Activated CD4-positive, alpha-beta T cell treated with anti-CD3 and anti-CD28 coated beads, Interleukin-10, Interleukin-2, amounts not matched to agents 100 ng/mL and 50 ng/mL, durations not matched to agents 16 hours and 8 hours (primary cell): ENCODE measurements around the gene VSTM1.
"Not testable (repeated sequence)": the region's sequence is repeated elsewhere in the genome, so short reads cannot be mapped to it uniquely, and the experiment has no call there.

Source experiments
- DNase-seq: peaks from one replicate; pipeline ENCODE4 v3.0.0-alpha.2; 2020

VSTM1 gene

GRCh38 chr19:54069470-54069869 is 5.8 kb upstream of the VSTM1 start:
- DNase-seq = no peak

- no peak for DNase-seq
Observed at GRCh38 chr19:54062643-54063042, 1.1 kb downstream of the VSTM1 start.

- no peak for DNase-seq
Observed at GRCh38 chr19:54047616-54048015, 16.1 kb downstream of the VSTM1 start.

GRCh38 chr19:54045771-54046170 is 17.9 kb downstream of the VSTM1 start:
- no peak for DNase-seq

GRCh38 chr19:54042989-54043388 is 20.7 kb downstream of the VSTM1 start:
- no peak for DNase-seq

GRCh38 chr19:54041969-54042606 is 21.6 kb downstream of the VSTM1 start:
- DNase-seq = no peak

- no peak for DNase-seq
Observed at GRCh38 chr19:54040003-54040402, 23.7 kb downstream of the VSTM1 start.

GRCh38 chr19:54036542-54036941 is 27.2 kb downstream of the VSTM1 start:
- not testable (repeated sequence) for DNase-seq

GRCh38 chr19:54035215-54036178 is 28.2 kb downstream of the VSTM1 start:
- no peak for DNase-seq

- DNase-seq = no peak
Observed at GRCh38 chr19:54030895-54031586, 32.7 kb downstream of the VSTM1 start.

- DNase-seq = peak; percentile 58
Observed at GRCh38 chr19:54029930-54030490, 33.7 kb downstream of the VSTM1 start.

GRCh38 chr19:54029301-54029700 is 34.4 kb downstream of the VSTM1 start:
- DNase-seq = no peak

GRCh38 chr19:54026656-54027055 is 37.0 kb downstream of the VSTM1 start:
- no peak for DNase-seq

GRCh38 chr19:54024660-54025059 is 39.0 kb downstream of the VSTM1 start:
- DNase-seq = no peak

- no peak for DNase-seq
Observed at GRCh38 chr19:54023191-54023590, 40.5 kb downstream of the VSTM1 start.

- no peak for DNase-seq
Observed at GRCh38 chr19:54021932-54022331, 41.8 kb downstream of the VSTM1 start.

- no peak for DNase-seq
Observed at GRCh38 chr19:54021363-54021762, 42.3 kb downstream of the VSTM1 start.

- DNase-seq = no peak
Observed at GRCh38 chr19:54017261-54017660, 46.4 kb downstream of the VSTM1 start.

GRCh38 chr19:54014920-54015560 is 48.7 kb downstream of the VSTM1 start:
- no peak for DNase-seq

- no peak for DNase-seq
Observed at GRCh38 chr19:54013866-54014265, 49.8 kb downstream of the VSTM1 start.

GRCh38 chr19:54011507-54012211 is 52.0 kb downstream of the VSTM1 start:
- DNase-seq = no peak

- DNase-seq = no peak
Observed at GRCh38 chr19:54010474-54010873, 53.2 kb downstream of the VSTM1 start.
